ENCODE data around the gene IL13. TPM values are rescaled to one million over a fixed set of nuclear protein-coding genes. Genes with fewer than 3 reads are reported as not detected.

The IL13 gene
- polyA plus RNA-seq, 1 donor (not counting 4 experiments of a cell fraction or from before 2014, with no cell fraction given), result not detected

DNA sequence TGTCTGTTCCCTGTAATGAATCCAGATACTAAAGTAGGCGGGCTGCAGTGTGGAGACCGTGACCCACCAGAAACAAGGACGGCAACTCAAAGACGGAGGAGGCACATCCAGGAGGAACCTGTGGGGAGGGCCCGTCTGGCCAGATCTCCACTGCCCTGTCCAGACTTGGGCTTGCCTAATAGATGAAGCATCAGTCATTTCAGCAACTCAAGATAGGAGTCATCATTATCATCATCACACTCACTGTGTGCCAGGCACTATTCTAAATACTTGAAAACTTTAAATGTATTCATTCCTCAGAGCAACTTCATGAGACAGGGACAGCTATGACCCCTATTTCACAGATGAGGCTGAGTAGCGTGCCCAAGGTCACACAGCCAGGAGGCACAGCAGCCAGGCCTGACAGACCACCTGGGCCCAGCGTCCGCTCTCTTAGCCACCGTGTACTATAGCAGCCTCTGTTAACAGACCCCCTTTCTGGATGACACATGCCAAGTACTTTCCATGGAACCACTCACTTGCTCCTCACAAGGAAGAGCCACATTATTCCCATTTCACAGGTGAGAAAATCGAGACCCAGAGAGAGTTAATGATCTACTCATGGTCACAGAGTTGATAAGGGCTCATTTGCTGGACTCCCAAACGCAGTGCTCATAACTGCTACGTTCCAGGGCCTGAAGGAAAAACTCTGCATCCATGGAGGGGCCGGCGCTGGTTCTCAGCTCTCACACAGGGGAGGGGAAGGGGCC lies 10.9 kb downstream of the IL13 start:
- FAIRE-seq (no peak), DNase-seq (ENCODE audit: low read depth, low spot score) (no peak)
- no peak overlapping the region for H3K4me3 ChIP-seq (ENCODE audit: control insufficient read depth in 2 of 3, extremely low read depth in 1 of 3, insufficient read depth in 2 of 3, low read depth in 1 of 3, low read length in 3 of 3)
- no peaks in the 10 kb centered on the region for H4K20me1 ChIP-seq (ENCODE audit: control insufficient read depth, extremely low read depth, insufficient read depth, low read length)
- no peaks in the 10 kb centered on the region for H3K27me3 ChIP-seq (ENCODE audit: control insufficient read depth, extremely low read depth, insufficient read depth, low read length)
- H3K9me3 ChIP-seq (ENCODE audit: control insufficient read depth, low read depth, low read length), result no peaks in the 10 kb centered on the region
- H3K9ac ChIP-seq (ENCODE audit: control insufficient read depth, extremely low read depth, insufficient read depth, low read length), result no peak overlapping the region
- H3K4me2 ChIP-seq (ENCODE audit: control insufficient read depth, extremely low read depth, insufficient read depth, low read depth, low read length), result no peak overlapping the region
- H3K27ac ChIP-seq (ENCODE audit: control insufficient read depth, insufficient read depth, low read length), result no peak overlapping the region
- dilution Hi-C loops (cut with MboI; ENCODE audit: extremely low pct_ligation_motif_present, low sequenced_read_pairs), result no loop called here
- H3K36me3 ChIP-seq (ENCODE audit: control insufficient read depth in 2 of 2, extremely low read depth in 1 of 2, insufficient read depth in 2 of 2, low read length in 2 of 2), result no peaks in the 10 kb centered on the region
- TF ChIP-seq EZH2 (IDR thresholded peaks at IDR 0.05; ENCODE audit: low read length), result no peak
- TF ChIP-seq, protein P1, sequence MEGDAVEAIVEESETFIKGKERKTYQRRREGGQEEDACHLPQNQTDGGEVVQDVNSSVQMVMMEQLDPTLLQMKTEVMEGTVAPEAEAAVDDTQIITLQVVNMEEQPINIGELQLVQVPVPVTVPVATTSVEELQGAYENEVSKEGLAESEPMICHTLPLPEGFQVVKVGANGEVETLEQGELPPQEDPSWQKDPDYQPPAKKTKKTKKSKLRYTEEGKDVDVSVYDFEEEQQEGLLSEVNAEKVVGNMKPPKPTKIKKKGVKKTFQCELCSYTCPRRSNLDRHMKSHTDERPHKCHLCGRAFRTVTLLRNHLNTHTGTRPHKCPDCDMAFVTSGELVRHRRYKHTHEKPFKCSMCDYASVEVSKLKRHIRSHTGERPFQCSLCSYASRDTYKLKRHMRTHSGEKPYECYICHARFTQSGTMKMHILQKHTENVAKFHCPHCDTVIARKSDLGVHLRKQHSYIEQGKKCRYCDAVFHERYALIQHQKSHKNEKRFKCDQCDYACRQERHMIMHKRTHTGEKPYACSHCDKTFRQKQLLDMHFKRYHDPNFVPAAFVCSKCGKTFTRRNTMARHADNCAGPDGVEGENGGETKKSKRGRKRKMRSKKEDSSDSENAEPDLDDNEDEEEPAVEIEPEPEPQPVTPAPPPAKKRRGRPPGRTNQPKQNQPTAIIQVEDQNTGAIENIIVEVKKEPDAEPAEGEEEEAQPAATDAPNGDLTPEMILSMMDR (optimal IDR thresholded peaks at IDR 0.05 in 1 of 3, IDR thresholded peaks at IDR 0.05 in 1 of 3, conservative IDR thresholded peaks at IDR 0.05 in 1 of 3; ENCODE audit: extremely low read depth in 1 of 3, insufficient read depth in 2 of 3, low read length in 3 of 3), result no peak
- H3K9me1 ChIP-seq (ENCODE audit: control insufficient read depth, extremely low read depth, insufficient read depth, low read length), result no peaks in the 10 kb centered on the region
- H2AFZ ChIP-seq (ENCODE audit: control insufficient read depth, low read length), result no peak overlapping the region
- H3K4me1 ChIP-seq (ENCODE audit: control insufficient read depth, extremely low read depth, insufficient read depth, low read length), result peaks cover under 1% of the 10 kb centered on the region
- H3K79me2 ChIP-seq (ENCODE audit: control insufficient read depth, insufficient read depth, low read length), result no peaks in the 10 kb centered on the region

DNA sequence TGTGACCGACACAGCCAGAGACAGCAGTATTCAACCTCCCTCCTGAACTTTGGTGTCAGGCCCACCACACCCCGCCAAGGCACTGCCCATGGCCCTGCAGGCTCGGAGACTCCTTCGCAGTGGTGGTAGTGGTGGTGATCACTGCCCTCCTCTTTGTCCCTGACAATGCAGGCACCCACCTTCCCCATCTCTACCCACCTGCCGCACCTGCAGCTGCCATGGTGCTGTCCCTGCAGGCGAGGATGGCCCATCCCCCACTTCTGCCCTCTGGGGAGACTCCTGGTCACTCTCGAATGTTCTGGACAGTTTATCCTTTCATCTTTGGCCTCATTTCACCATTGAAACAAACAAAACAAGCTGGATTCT lies 11.5 kb downstream of the IL13 start:
- dilution Hi-C loops (cut with MboI; ENCODE audit: extremely low pct_ligation_motif_present, low sequenced_read_pairs), result no loop called here
- Histone ChIP-seq H2AFZ (ENCODE audit: control insufficient read depth, low read length) (no peak overlapping the region), H3K4me2 (ENCODE audit: control insufficient read depth, extremely low read depth, insufficient read depth, low read depth, low read length) (no peak overlapping the region), H3K4me1 (ENCODE audit: control insufficient read depth, extremely low read depth, insufficient read depth, low read length) (peaks cover 6% of the 10 kb centered on the region), H3K9me3 (ENCODE audit: control insufficient read depth, low read depth, low read length) (no peaks in the 10 kb centered on the region), H3K9ac (ENCODE audit: control insufficient read depth, extremely low read depth, insufficient read depth, low read length) (no peak overlapping the region), H3K9me1 (ENCODE audit: control insufficient read depth, extremely low read depth, insufficient read depth, low read length) (no peaks in the 10 kb centered on the region), H4K20me1 (ENCODE audit: control insufficient read depth, extremely low read depth, insufficient read depth, low read length) (no peaks in the 10 kb centered on the region), H3K4me3 (ENCODE audit: control insufficient read depth in 2 of 3, extremely low read depth in 1 of 3, insufficient read depth in 2 of 3, low read depth in 1 of 3, low read length in 3 of 3) (no peak overlapping the region), H3K79me2 (ENCODE audit: control insufficient read depth, insufficient read depth, low read length) (no peaks in the 10 kb centered on the region), H3K27me3 (ENCODE audit: control insufficient read depth, extremely low read depth, insufficient read depth, low read length) (no peaks in the 10 kb centered on the region), H3K27ac (ENCODE audit: control insufficient read depth, insufficient read depth, low read length) (no peak overlapping the region), H3K36me3 (ENCODE audit: control insufficient read depth in 2 of 2, extremely low read depth in 1 of 2, insufficient read depth in 2 of 2, low read length in 2 of 2) (no peaks in the 10 kb centered on the region)
- TF ChIP-seq EZH2 (IDR thresholded peaks at IDR 0.05; ENCODE audit: low read length), result no peak
- TF ChIP-seq, protein P1 (optimal IDR thresholded peaks at IDR 0.05 in 1 of 3, IDR thresholded peaks at IDR 0.05 in 1 of 3, conservative IDR thresholded peaks at IDR 0.05 in 1 of 3; ENCODE audit: extremely low read depth in 1 of 3, insufficient read depth in 2 of 3, low read length in 3 of 3), result no peak
- FAIRE-seq (no peak), DNase-seq (ENCODE audit: low read depth, low spot score) (no peak)

Data from keratinocyte (primary cell).